ENCODE measurements around the gene WIPF2. TPM values are rescaled to one million over a fixed set of nuclear protein-coding genes. Genes with fewer than 3 reads are reported as not detected.

The WIPF2 gene
- total and polyA plus RNA-seq, 2 donors (not counting 1 experiment from before 2014, with no cell fraction given): 7.7 to 48.4 TPM

DNA sequence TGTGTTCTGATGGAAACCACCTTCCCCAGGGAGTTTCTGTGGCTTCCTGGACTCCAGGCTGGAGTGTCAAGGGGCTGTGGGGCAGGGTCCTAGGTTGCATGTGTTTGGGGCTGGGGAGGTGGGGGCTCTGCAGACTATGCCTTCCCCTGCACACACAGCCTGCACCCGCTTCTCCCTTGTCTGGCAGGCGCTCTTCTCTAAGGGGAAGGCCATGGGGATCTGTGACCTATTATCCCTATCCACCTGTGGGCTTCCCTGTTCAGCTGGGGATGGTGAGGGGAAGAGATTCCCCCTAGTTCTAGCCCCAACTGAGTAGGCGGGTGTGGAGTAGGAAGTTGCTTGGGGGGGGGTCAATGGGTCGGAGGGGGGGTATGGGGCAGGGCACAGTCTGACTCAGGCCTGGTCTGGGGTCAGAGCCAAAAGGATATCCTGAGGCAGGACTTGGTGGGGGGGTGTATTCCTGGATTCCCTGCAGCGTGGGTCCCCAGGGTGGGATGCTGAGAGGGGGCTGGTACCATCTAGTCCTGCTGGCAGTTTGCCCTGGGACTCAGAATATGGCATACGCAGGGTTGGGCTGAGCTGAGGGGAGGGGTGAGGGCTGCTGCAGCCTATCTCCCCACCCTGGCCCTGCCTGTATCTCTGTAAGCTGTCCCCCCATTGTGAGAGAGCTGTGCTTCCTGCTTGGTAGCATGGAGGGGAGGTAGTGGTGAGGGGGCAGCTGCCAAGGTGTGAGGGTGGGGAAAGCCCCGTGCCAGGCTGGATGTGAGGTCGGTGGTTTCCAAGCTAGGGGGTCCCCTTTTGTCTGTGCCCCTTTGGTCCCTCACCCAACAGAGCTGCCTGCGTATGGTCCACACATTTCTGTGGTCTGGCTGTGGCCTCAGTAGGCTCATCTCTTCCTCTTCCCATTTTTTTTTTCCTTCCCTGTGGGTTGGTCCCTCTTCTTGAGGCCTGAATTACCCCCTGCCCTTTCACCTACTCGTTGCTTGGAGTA is 104.6 kb downstream of the WIPF2 start:
- Histone ChIP-seq H3K9me3 (ENCODE audit: control extremely low read depth in 1 of 3, control insufficient read depth in 2 of 3, insufficient read depth in 1 of 3, low read length in 2 of 3) (no peaks in the 10 kb centered on the region), H3K79me2 (ENCODE audit: control insufficient read depth, insufficient read depth, low read length) (peaks cover 99% of the 10 kb centered on the region), H3K4me2 (replicated peaks; ENCODE audit: low read depth, low read length, poor library complexity, severe bottlenecking) (peak overlapping the region; percentile 98), H2AFZ (ENCODE audit: insufficient read depth, low read depth, low read length, poor library complexity, severe bottlenecking) (no peak overlapping the region), H3K9ac (ENCODE audit: low read length) (peak overlapping the region; percentile 92), H3K4me3 (ENCODE audit: control extremely low read depth in 1 of 5, extremely low read depth in 1 of 5, insufficient read depth in 1 of 5, low read depth in 2 of 5, low read length in 4 of 5) (peak overlapping the region; percentile 48 to 94 (median 67)), H3K4me1 (ENCODE audit: control insufficient read depth in 2 of 2, insufficient read depth in 2 of 2, low read length in 2 of 2) (peaks cover 92 to 100% of the 10 kb centered on the region in 2 donors), H3K27ac (ENCODE audit: low read length in 2 of 2) (peak overlapping the region; percentile 96), H3K36me3 (replicated peaks in 1 of 2; ENCODE audit: control extremely low read depth in 1 of 2, control insufficient read depth in 1 of 2, extremely low read depth in 1 of 2, insufficient read depth in 2 of 2, low read length in 1 of 2) (no peaks in the 10 kb centered on the region), H3K27me3 (replicated peaks in 1 of 4; ENCODE audit: control extremely low read depth in 1 of 4, control insufficient read depth in 3 of 4, insufficient read depth in 4 of 4, low read length in 3 of 4) (no peaks in the 10 kb centered on the region), H4K20me1 (ENCODE audit: control insufficient read depth, insufficient read depth, low read length, poor library complexity, severe bottlenecking) (peaks cover 5% of the 10 kb centered on the region)
- peak overlapping the region; percentile 100 for H3K27ac Mint-ChIP-seq
- H3K27me3 Mint-ChIP-seq: no peaks in the 10 kb centered on the region
- peak; percentile 32 for ATAC-seq (ENCODE audit: low read depth)
- peak overlapping the region; percentile 97 for H3K4me3 Mint-ChIP-seq
- no peaks in the 10 kb centered on the region for H3K9me3 Mint-ChIP-seq (ENCODE audit: insufficient read depth)
- ChIA-PET CTCF (interaction anchor here (0.9 to 12.7 kb wide), 12 partner anchors 10 to 291 kb away, joined by 3 to 119 read pairs (median 5); no protein-coding TSS in a partner anchor), POLR2A (interaction anchor here (0.6 to 6.5 kb wide), 13 partner anchors 8 to 1365 kb away, joined by 3 to 96 read pairs (median 4); partner anchors contain the start of genes EIF1, RARA and WIPF2)
- TF ChIP-seq EZH2 (IDR thresholded peaks at IDR 0.05; ENCODE audit: borderline replicate concordance, insufficient read depth, low read depth, low read length, poor library complexity, severe bottlenecking): no peak
- TF ChIP-seq, protein P1, sequence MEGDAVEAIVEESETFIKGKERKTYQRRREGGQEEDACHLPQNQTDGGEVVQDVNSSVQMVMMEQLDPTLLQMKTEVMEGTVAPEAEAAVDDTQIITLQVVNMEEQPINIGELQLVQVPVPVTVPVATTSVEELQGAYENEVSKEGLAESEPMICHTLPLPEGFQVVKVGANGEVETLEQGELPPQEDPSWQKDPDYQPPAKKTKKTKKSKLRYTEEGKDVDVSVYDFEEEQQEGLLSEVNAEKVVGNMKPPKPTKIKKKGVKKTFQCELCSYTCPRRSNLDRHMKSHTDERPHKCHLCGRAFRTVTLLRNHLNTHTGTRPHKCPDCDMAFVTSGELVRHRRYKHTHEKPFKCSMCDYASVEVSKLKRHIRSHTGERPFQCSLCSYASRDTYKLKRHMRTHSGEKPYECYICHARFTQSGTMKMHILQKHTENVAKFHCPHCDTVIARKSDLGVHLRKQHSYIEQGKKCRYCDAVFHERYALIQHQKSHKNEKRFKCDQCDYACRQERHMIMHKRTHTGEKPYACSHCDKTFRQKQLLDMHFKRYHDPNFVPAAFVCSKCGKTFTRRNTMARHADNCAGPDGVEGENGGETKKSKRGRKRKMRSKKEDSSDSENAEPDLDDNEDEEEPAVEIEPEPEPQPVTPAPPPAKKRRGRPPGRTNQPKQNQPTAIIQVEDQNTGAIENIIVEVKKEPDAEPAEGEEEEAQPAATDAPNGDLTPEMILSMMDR (IDR thresholded peaks at IDR 0.05): no peak
- peak; percentile 94 for DNase-seq
- peaks cover 95% of the 10 kb centered on the region for H3K4me1 Mint-ChIP-seq
- WGBS (ENCODE audit: insufficient coverage): 7% methylated on average over 3 of the region's 10 CpGs
- intact Hi-C loops (cut with micrococcal nuclease): loop anchor here (1.0 to 5.0 kb wide), 2 partner anchors 32 to 239 kb away; no protein-coding TSS in a partner anchor
